GM12878 (cell line): Measurements from ENCODE around the gene SYNM. TPM values are rescaled to one million over a fixed set of nuclear protein-coding genes. Genes with fewer than 3 reads are reported as not detected.

ENCODE experiments used
- CHD4 ChIP-seq: fragments of 200-600 bp; sonication (generic); IDR thresholded peaks from 2 replicates; pipeline ENCODE4 v1.6.1; 2016; ENCODE audit warnings: mild to moderate bottlenecking
- EED ChIP-seq: sonication (generic); IDR thresholded peaks from 2 replicates; pipeline ENCODE4 v1.6.1; 2016; ENCODE audit warnings: antibody characterized with exemption, low read depth
- ESRRA ChIP-seq: IDR thresholded peaks from 2 replicates; pipeline ENCODE4 v1.6.1; 2012; ENCODE audit warnings: mild to moderate bottlenecking, low read length, improper control_type of control experiment
- HDAC6 ChIP-seq: fragments of 200-600 bp; sonication (generic); IDR thresholded peaks from one replicate; pipeline ENCODE4 v1.8.0; 2017; ENCODE audit warnings: antibody characterized with exemption; ENCODE audit not compliant: unreplicated experiment
- IKZF2 ChIP-seq, 2 experiments: fragments of 450-650 bp; IDR thresholded peaks; 2 replicates each; pipeline ENCODE4 v1.6.1; 2017; ENCODE audit warnings: mild to moderate bottlenecking in 2 of 2, moderate library complexity in 2 of 2
- JUND ChIP-seq: IDR thresholded peaks from 2 replicates; pipeline ENCODE4 v1.6.1; 2012; ENCODE audit warnings: low read depth, mild to moderate bottlenecking, low read length, improper control_type of control experiment, moderate library complexity
- MTA3 ChIP-seq: IDR thresholded peaks from 2 replicates; pipeline ENCODE4 v1.6.1; 2012; ENCODE audit warnings: low read length, inconsistent platforms, borderline replicate concordance
- PML ChIP-seq: IDR thresholded peaks from 2 replicates; pipeline ENCODE4 v1.6.1; 2012; ENCODE audit warnings: low read length, inconsistent platforms
- POLR2AphosphoS2 ChIP-seq: IDR thresholded peaks from 2 replicates; pipeline ENCODE4 v1.6.1; 2011; ENCODE audit warnings: low read depth, mild to moderate bottlenecking, low read length, improper control_type of control experiment, moderate library complexity
- PRDM15 ChIP-seq: fragments of 450-650 bp; formaldehyde crosslinking; IDR thresholded peaks from 2 replicates; pipeline ENCODE4 v1.4.0; 2020; ENCODE audit warnings: mild to moderate bottlenecking, moderate library complexity
- RAD21 ChIP-seq: IDR thresholded peaks from 2 replicates; pipeline ENCODE4 v1.6.1; 2011; ENCODE audit warnings: mild to moderate bottlenecking, low read depth, low read length, moderate library complexity; ENCODE audit not compliant: insufficient read depth
- RAD51 ChIP-seq: fragments of 450-650 bp; IDR thresholded peaks from 2 replicates; pipeline ENCODE4 v1.6.1; 2016; ENCODE audit warnings: moderate library complexity, mild to moderate bottlenecking, inconsistent platforms
- RB1 ChIP-seq: fragments of 450-650 bp; formaldehyde crosslinking; IDR thresholded peaks from 2 replicates; pipeline ENCODE4 v1.6.1; 2017; ENCODE audit warnings: mild to moderate bottlenecking, borderline replicate concordance
- RBBP5 ChIP-seq: fragments of 200-600 bp; sonication (generic); conservative IDR thresholded peaks from 2 replicates; pipeline ENCODE4 v1.6.1; 2016
- SMC3 ChIP-seq: IDR thresholded peaks from 2 replicates; pipeline ENCODE4 v1.6.1; 2011; ENCODE audit warnings: low read length, improper control_type of control experiment, borderline replicate concordance
- STAT1 ChIP-seq: fragments of 450-650 bp; conservative IDR thresholded peaks from 2 replicates; pipeline ENCODE4 v1.6.1; 2014; ENCODE audit warnings: antibody characterized with exemption, mild to moderate bottlenecking
- STAT3 ChIP-seq: IDR thresholded peaks from 2 replicates; pipeline ENCODE4 v1.6.1; 2011; ENCODE audit warnings: low read depth, low read length, improper control_type of control experiment
- ZBTB33 ChIP-seq: fragments of 450-650 bp; IDR thresholded peaks from 2 replicates; pipeline ENCODE4 v1.6.1; 2017; ENCODE audit warnings: mild to moderate bottlenecking
- ZNF217 ChIP-seq: fragments of 450-650 bp; IDR thresholded peaks from 2 replicates; pipeline ENCODE4 v1.6.1; 2017; ENCODE audit warnings: antibody characterized with exemption, mild to moderate bottlenecking
- polyA plus RNA-seq, 11 experiments: library from polyadenylated mRNA; depleted of rRNA in 4 of 11; unstranded in 6 of 11; stranded (reverse) in 5 of 11; fragments of >200 nt; fragmentation: Nextera tagmentation in 4 of 11; fragmentation: Illumina TruSeq in 1 of 11; extraction: Ambion mirVana in 4 of 11; extraction: Trizol in 1 of 11; gene quantifications; 1 replicate in 1 of 11; 2 replicates in 10 of 11; pipeline versions ENCODE4 v1.2.1 to v1.2.3, GENCODE V29; 2011 to 2016; ENCODE audit warnings: inconsistent platforms in 2 of 11, missing spikeins in 2 of 11, low read depth in 1 of 11
- total RNA-seq, 4 experiments: library from RNA; depleted of rRNA in 3 of 4; stranded (reverse); fragments of >200 nt in 3 of 4; fragmentation: Illumina TruSeq in 1 of 4; extraction: Trizol in 1 of 4; gene quantifications; 2 replicates each; pipeline versions ENCODE4 v1.2.1 to v1.2.3, GENCODE V29; 2013 to 2021
- TF ChIP-seq, protein P1 (sequence below): fragments of 450-650 bp; IDR thresholded peaks from 2 replicates; pipeline ENCODE4 v1.6.1; 2016; ENCODE audit warnings: mild to moderate bottlenecking
- TF ChIP-seq, protein P2 (sequence below): IDR thresholded peaks from 2 replicates; pipeline ENCODE4 v1.6.1; 2012; ENCODE audit warnings: low read depth, low read length, improper control_type of control experiment

Gene SYNM
- total and polyA plus RNA-seq, 10 of the 15 experiments (the other 5 are each of a cell fraction or from before 2014, with no cell fraction given) = 0.05 to 1.1 (median 0.89) TPM; not detected in 1

DNA sequence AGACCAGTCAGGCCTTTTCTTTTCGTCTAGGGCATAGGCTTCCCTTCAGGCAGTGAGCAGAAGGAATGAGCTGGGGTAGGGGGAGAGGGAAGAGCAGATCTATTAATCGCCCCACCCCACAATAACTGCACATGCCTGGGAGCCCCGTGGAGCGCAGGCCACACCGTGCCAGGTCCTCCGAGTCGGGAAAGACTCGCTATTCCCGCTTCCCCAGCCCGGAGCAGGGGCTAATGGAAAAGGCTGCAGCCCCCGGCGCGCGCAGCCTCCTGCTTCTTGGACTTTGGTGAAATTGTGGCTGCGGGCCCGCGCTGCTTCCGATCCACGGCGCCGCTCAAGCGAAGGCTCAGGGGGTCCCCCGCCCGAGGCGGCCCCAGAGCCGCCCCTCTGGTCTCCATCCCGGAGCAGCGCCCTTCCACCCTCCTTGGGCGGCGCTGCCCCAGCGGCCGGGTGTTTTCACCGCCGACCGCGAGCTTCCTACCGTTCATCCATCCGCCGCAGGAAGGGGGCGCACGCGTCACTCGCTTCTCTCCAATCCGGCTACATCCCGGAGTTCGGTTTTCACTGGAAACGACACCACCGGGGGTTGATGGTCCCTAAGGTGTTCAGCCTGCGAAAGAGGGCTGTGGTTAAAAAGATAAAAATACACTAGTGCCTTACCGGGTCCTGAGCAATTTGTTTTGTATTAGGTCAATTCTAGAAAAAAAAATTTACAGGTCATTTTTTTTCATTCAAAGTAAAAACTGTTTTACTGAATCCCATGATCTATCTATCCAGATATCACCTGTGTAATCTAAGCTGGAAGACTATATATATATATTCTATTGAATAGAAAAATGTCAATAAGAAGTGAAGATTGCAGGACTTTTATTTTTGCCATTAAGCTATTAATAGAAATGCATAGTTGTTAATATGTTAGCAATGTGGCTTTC, 4.4 kb upstream of the SYNM start (continued):
- TF ChIP-seq, protein P1, sequence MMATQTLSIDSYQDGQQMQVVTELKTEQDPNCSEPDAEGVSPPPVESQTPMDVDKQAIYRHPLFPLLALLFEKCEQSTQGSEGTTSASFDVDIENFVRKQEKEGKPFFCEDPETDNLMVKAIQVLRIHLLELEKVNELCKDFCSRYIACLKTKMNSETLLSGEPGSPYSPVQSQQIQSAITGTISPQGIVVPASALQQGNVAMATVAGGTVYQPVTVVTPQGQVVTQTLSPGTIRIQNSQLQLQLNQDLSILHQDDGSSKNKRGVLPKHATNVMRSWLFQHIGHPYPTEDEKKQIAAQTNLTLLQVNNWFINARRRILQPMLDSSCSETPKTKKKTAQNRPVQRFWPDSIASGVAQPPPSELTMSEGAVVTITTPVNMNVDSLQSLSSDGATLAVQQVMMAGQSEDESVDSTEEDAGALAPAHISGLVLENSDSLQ = no peak
- TF ChIP-seq RBBP5 = no peak
- TF ChIP-seq MTA3 = no peak
- TF ChIP-seq ZBTB33 = no peak
- peak; percentile 53; the same call in 1 of the 2 replicates for TF ChIP-seq SMC3
- TF ChIP-seq RAD21 = peak; percentile 64
- peak; percentile 44; the same call in 1 of the 2 replicates for TF ChIP-seq EED
- TF ChIP-seq, protein P2, sequence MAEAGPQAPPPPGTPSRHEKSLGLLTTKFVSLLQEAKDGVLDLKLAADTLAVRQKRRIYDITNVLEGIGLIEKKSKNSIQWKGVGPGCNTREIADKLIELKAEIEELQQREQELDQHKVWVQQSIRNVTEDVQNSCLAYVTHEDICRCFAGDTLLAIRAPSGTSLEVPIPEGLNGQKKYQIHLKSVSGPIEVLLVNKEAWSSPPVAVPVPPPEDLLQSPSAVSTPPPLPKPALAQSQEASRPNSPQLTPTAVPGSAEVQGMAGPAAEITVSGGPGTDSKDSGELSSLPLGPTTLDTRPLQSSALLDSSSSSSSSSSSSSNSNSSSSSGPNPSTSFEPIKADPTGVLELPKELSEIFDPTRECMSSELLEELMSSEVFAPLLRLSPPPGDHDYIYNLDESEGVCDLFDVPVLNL = no peak
- TF ChIP-seq STAT3 = no peak
- no peak for TF ChIP-seq PRDM15 (CRISPR knock-in tag)
- TF ChIP-seq HDAC6 = no peak
- TF ChIP-seq POLR2AphosphoS2 = no peak
- peak in 1 of 2 experiments; percentile 31; a peak in 2 of 4 replicates for TF ChIP-seq IKZF2 (IDR thresholded peaks at IDR 0.05)
- TF ChIP-seq JUND = no peak
- no peak for TF ChIP-seq PML
- no peak for TF ChIP-seq ESRRA
- no peak for TF ChIP-seq ZNF217
- TF ChIP-seq CHD4 = no peak
- 0 out of 2 replicates have a peak, but pooled peaks have one; percentile 36 for TF ChIP-seq RB1
- no peak for TF ChIP-seq RAD51
- no peak for TF ChIP-seq STAT1
